Ascending aorta (tissue), 2 donors: ENCODE results near the gene ZBP1. TPM values are rescaled to one million over a fixed set of nuclear protein-coding genes. Genes with fewer than 3 reads are reported as not detected.

Experiments
- DNase-seq, 2 donors: peaks; one replicate each; pipeline ENCODE4 v3.0.0-alpha.2; 2019; ENCODE audit warnings: low spot score in 2 of 2
- H3K27ac ChIP-seq, 2 donors: fragments of 200-600 bp; sonication (generic); one replicate each; pipeline ENCODE4 v1.5.1; 2016 to 2017; ENCODE audit warnings: mild to moderate bottlenecking in 1 of 2
- H3K27me3 ChIP-seq: fragments of 200-600 bp; sonication (generic); one replicate; pipeline ENCODE4 v1.5.1; 2017
- H3K36me3 ChIP-seq, 2 donors: fragments of 200-600 bp; sonication (generic); one replicate each; pipeline ENCODE4 v1.5.1; 2016
- H3K4me1 ChIP-seq, 2 donors: fragments of 200-600 bp; sonication (generic); one replicate each; pipeline ENCODE4 v1.5.1; 2016 to 2017; ENCODE audit warnings: mild to moderate bottlenecking in 1 of 2
- H3K4me3 ChIP-seq, 2 donors: fragments of 200-600 bp; sonication (generic); one replicate each; pipeline ENCODE4 v1.5.1; 2016 to 2017; ENCODE audit warnings: mild to moderate bottlenecking in 1 of 2
- H3K9me3 ChIP-seq, 2 donors: fragments of 200-600 bp; sonication (generic); one replicate each; pipeline ENCODE4 v1.5.1; 2016
- CTCF ChIP-seq, 3 experiments: fragments of 200-600 bp in 2 of 3; fragments of 450-650 bp in 1 of 3; sonication (generic) in 2 of 3; IDR thresholded peaks; one replicate each; pipeline ENCODE4 v1.5.1; 2016 to 2019; ENCODE audit warnings: antibody characterized with exemption in 3 of 3, mild to moderate bottlenecking in 1 of 3, moderate library complexity in 1 of 3
- intact Hi-C: fragments of 100-400 bp; cut with DNase I; formaldehyde crosslinking; loops from one replicate; pipeline ENCODE4 v1.15.1; 2023
- total RNA-seq: library from RNA; depleted of rRNA; stranded (reverse); fragments of >200 nt; gene quantifications from one replicate; pipeline ENCODE4 v1.1.0, GENCODE V29; 2016

Gene ZBP1
- total RNA-seq, 1 donor from 2014 or later, result not detected

GRCh38 chr20:57593134-57593886 lies 26.9 kb downstream of the ZBP1 start:
- Histone ChIP-seq H3K9me3 (no peaks in the 10 kb centered on the region), H3K27ac (no peak overlapping the region), H3K4me3 (no peak overlapping the region), H3K27me3 (no peaks in the 10 kb centered on the region), H3K4me1 (peaks cover 2 to 4% of the 10 kb centered on the region in 2 donors), H3K36me3 (no peaks in the 10 kb centered on the region)
- no peak for DNase-seq
- intact Hi-C loops, result loop anchor here (5.0 kb wide), 1 partner anchor 211 kb away; no protein-coding TSS in a partner anchor
- TF ChIP-seq CTCF (IDR thresholded peaks at IDR 0.05), result no peak

- Histone ChIP-seq H3K4me1 (peaks cover 2 to 4% of the 10 kb centered on the region in 2 donors), H3K27me3 (no peaks in the 10 kb centered on the region), H3K9me3 (no peaks in the 10 kb centered on the region), H3K36me3 (no peaks in the 10 kb centered on the region), H3K27ac (no peak overlapping the region), H3K4me3 (no peak overlapping the region)
- TF ChIP-seq CTCF (IDR thresholded peaks at IDR 0.05), result no peak
- DNase-seq, result no peak
- intact Hi-C loops, result loop anchor here (5.0 kb wide), 1 partner anchor 210 kb away; no protein-coding TSS in a partner anchor
Observed at GRCh38 chr20:57592263-57593092, 27.7 kb downstream of the ZBP1 start.

- TF ChIP-seq CTCF (IDR thresholded peaks at IDR 0.05), result no peak
- Histone ChIP-seq H3K36me3 (no peaks in the 10 kb centered on the region), H3K9me3 (no peaks in the 10 kb centered on the region), H3K27ac (no peak overlapping the region), H3K4me3 (no peak overlapping the region), H3K27me3 (no peaks in the 10 kb centered on the region), H3K4me1 (no peaks in the 10 kb centered on the region)
- intact Hi-C loops, result loop anchor here (5.0 kb wide), 1 partner anchor 209 kb away; no protein-coding TSS in a partner anchor
- no peak for DNase-seq
Observed at GRCh38 chr20:57591289-57592229, 28.7 kb downstream of the ZBP1 start.

- Histone ChIP-seq H3K27ac (no peak overlapping the region), H3K27me3 (no peaks in the 10 kb centered on the region), H3K4me3 (no peak overlapping the region), H3K9me3 (no peaks in the 10 kb centered on the region), H3K4me1 (no peaks in the 10 kb centered on the region), H3K36me3 (no peaks in the 10 kb centered on the region)
- no peak for DNase-seq
- intact Hi-C loops, result loop anchor here (5.0 kb wide), 1 partner anchor 208 kb away; no protein-coding TSS in a partner anchor
- no peak for TF ChIP-seq CTCF (IDR thresholded peaks at IDR 0.05)
Observed at GRCh38 chr20:57590485-57591288, 29.5 kb downstream of the ZBP1 start.
